Peyer's patch (tissue), 4 donors: ENCODE measurements around the gene PALMD. TPM values are rescaled to one million over a fixed set of nuclear protein-coding genes. Genes with fewer than 3 reads are reported as not detected.

ENCODE experiments used
- DNase-seq, 3 donors: peaks; one replicate each; pipeline ENCODE4 v3.0.0-alpha.2; 2017 to 2019
- H3K27ac ChIP-seq, 4 donors: fragments of 200-600 bp; sonication (generic); one replicate each; pipeline ENCODE4 v1.5.1; 2016 to 2019
- H3K27me3 ChIP-seq, 2 donors: fragments of 200-600 bp; sonication (generic); one replicate each; pipeline ENCODE4 v1.5.1; 2019
- H3K36me3 ChIP-seq, 3 donors: fragments of 200-600 bp; sonication (generic); one replicate each; pipeline ENCODE4 v1.5.1; 2016 to 2019
- H3K4me1 ChIP-seq, 4 donors: fragments of 200-600 bp; sonication (generic); one replicate each; pipeline ENCODE4 v1.5.1; 2016 to 2019
- H3K4me3 ChIP-seq, 4 donors: fragments of 200-600 bp; sonication (generic); 1 replicate in 3 of 4; 2 replicates in 1 of 4; pipeline ENCODE4 v1.5.1; 2016 to 2019; ENCODE audit warnings: mild to moderate bottlenecking in 1 of 4
- H3K9me3 ChIP-seq, 4 donors: fragments of 200-600 bp; sonication (generic); one replicate each; pipeline ENCODE4 v1.5.1; 2016 to 2019; ENCODE audit warnings: mild to moderate bottlenecking in 1 of 4
- POLR2A ChIP-seq, 2 donors: fragments of 450-650 bp; IDR thresholded peaks; one replicate each; pipeline ENCODE4 v1.5.1; 2017; ENCODE audit warnings: antibody characterized with exemption in 2 of 2, mild to moderate bottlenecking in 2 of 2, moderate library complexity in 2 of 2
- total RNA-seq, 4 donors: library from RNA; depleted of rRNA; stranded (reverse); fragments of >200 nt; gene quantifications; one replicate each; pipeline ENCODE4 v1.1.0, GENCODE V29; 2016
- TF ChIP-seq, protein P1 (sequence below), 6 experiments: fragments of 450-650 bp in 4 of 6; fragments of 200-600 bp in 2 of 6; sonication (generic) in 1 of 6; IDR thresholded peaks; one replicate each; pipeline ENCODE4 v1.5.1; 2017 to 2019; ENCODE audit warnings: antibody characterized with exemption in 6 of 6, mild to moderate bottlenecking in 3 of 6, moderate library complexity in 1 of 6

Gene PALMD
- total RNA-seq, 4 donors from 2014 or later = 4.0 to 13.2 (median 5.9) TPM

DNA sequence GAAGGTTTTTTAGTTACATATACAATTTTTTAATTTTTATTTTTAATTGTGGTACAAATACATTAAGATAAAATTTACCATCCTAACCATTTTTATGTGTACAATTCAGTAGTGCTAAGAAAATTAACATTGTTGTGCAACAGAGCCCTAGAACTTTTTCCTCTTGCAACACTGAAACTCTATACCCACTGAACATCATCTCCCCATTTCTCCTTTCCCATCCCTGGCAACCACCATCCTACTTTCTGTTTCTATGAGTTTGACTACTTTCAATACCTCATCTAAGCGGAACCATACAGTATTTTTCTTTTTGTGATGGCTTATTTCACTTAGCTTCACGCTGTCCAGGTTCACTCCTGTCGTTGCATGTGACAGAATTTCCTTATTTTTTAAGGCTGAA lies 54.1 kb downstream of the PALMD start:
- Histone ChIP-seq H3K4me3 (no peak overlapping the region), H3K9me3 (no peaks in the 10 kb centered on the region), H3K4me1 (no peaks in the 10 kb centered on the region), H3K27ac (no peak overlapping the region), H3K36me3 (no peaks in the 10 kb centered on the region), H3K27me3 (no peaks in the 10 kb centered on the region)
- no peak for TF ChIP-seq POLR2A (IDR thresholded peaks at IDR 0.05)
- TF ChIP-seq, protein P1, sequence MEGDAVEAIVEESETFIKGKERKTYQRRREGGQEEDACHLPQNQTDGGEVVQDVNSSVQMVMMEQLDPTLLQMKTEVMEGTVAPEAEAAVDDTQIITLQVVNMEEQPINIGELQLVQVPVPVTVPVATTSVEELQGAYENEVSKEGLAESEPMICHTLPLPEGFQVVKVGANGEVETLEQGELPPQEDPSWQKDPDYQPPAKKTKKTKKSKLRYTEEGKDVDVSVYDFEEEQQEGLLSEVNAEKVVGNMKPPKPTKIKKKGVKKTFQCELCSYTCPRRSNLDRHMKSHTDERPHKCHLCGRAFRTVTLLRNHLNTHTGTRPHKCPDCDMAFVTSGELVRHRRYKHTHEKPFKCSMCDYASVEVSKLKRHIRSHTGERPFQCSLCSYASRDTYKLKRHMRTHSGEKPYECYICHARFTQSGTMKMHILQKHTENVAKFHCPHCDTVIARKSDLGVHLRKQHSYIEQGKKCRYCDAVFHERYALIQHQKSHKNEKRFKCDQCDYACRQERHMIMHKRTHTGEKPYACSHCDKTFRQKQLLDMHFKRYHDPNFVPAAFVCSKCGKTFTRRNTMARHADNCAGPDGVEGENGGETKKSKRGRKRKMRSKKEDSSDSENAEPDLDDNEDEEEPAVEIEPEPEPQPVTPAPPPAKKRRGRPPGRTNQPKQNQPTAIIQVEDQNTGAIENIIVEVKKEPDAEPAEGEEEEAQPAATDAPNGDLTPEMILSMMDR (IDR thresholded peaks at IDR 0.05) = no peak
- no peak for DNase-seq

DNA sequence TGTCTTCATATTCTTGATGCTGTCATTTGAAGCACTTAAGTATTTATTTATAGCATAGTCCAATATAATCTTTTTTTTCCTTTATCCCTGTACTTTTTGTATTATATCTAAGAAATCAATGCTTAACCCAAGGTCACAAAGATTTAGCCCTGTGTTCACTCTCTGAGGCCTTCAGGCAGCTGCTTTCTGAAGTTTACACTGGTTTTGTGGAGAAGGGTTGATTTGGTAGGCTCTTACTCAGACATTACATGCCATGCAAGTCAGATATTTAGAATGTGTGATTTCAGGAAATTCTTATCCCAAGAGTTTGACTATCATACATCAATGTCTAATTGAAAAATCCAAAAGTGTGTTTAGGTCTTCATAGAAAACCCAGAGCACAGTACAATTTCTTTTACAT lies 56.3 kb downstream of the PALMD start:
- Histone ChIP-seq H3K4me1 (no peaks in the 10 kb centered on the region), H3K36me3 (no peaks in the 10 kb centered on the region), H3K27me3 (no peaks in the 10 kb centered on the region), H3K9me3 (no peaks in the 10 kb centered on the region), H3K4me3 (no peak overlapping the region), H3K27ac (no peak overlapping the region)
- DNase-seq = no peak
- no peak for TF ChIP-seq POLR2A (IDR thresholded peaks at IDR 0.05)
- TF ChIP-seq, protein P1 (IDR thresholded peaks at IDR 0.05) = no peak

DNA sequence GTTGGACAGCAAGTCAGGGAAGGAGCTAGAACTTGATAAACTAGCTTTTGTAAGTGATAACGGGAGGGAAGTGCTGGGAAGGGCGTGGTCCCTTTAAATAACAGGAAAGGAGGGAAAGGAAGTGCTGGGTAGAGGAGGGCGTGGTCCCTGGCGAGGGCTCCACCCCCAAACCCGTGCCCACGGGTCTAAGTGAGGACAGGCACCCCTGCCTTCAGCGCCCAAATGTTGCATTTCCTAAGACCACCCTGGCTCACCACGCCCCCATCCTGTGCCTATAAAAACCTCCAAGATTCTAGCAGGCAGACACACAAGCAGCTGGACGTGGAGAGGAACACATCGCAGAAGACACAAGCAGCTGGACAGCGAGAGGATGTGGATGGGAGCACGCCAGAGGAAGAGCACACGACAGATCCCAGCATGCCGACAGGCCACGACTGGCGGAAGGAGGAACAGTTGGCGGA lies 58.5 kb downstream of the PALMD start:
- DNase-seq = no peak
- no peaks in the 10 kb centered on the region for H3K4me1 ChIP-seq
- TF ChIP-seq, protein P1 (IDR thresholded peaks at IDR 0.05) = no peak
- TF ChIP-seq POLR2A (IDR thresholded peaks at IDR 0.05) = no peak
- peaks cover 0 to 4% (median 0%) of the 10 kb centered on the region in 3 donors for H3K36me3 ChIP-seq
- H3K27me3 ChIP-seq = no peaks in the 10 kb centered on the region
- no peak overlapping the region for H3K27ac ChIP-seq
- no peaks in the 10 kb centered on the region for H3K9me3 ChIP-seq
- H3K4me3 ChIP-seq = no peak overlapping the region

DNA sequence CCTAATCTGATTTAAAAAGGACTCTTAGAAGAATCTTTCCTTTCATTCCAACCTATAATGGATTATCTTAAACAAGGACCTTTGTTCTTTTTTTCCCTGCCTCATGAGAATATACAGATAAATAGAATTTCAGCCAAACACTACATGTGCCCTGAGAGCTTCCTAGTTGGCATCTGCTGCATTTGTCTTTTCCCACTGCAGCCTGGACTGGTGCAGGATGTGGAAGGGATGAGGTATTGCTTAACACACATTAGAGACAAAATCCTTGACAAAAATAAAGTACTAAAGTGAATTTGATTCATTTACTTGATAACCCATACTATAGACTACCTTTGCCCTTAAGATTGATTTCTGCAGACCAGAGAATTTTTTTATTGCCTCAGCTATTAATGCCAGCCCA lies 59.5 kb downstream of the PALMD start:
- H3K27ac ChIP-seq = no peak overlapping the region
- DNase-seq = no peak
- H3K27me3 ChIP-seq = no peaks in the 10 kb centered on the region
- no peak for TF ChIP-seq POLR2A (IDR thresholded peaks at IDR 0.05)
- TF ChIP-seq, protein P1 (IDR thresholded peaks at IDR 0.05) = no peak
- no peaks in the 10 kb centered on the region for H3K4me1 ChIP-seq
- no peaks in the 10 kb centered on the region for H3K9me3 ChIP-seq
- no peak overlapping the region for H3K4me3 ChIP-seq
- H3K36me3 ChIP-seq = peaks cover 0 to 4% (median 0%) of the 10 kb centered on the region in 3 donors

DNA sequence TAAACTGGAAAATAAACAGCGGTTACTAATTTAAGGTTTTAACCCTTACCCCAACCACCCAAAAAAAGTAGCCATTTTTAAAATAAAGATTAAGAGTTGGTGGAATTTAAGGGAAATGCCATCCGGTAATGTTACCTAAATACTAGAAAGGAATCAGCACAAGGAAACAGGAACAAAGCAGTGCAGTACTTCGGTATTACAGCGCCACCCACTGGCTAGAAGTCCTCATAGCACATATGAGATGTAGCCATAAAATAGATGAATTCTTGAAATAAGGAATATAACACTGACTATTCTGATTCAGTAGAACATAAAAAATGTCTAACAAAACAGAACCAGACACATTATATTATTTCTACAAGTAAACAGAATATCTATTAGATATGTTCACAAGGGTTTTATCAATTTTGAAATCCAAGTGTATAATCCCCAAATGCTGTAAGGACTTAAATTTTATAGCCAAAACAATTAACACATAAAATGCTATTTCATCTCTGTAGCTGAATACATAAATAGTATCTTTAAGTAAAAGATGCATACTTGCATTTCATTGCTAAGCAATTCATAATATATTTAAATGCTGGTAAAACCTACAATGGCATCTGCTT lies 61.7 kb downstream of the PALMD start:
- peaks cover 0 to 9% (median 0%) of the 10 kb centered on the region in 3 donors for H3K36me3 ChIP-seq
- no peaks in the 10 kb centered on the region for H3K9me3 ChIP-seq
- TF ChIP-seq, protein P1 (IDR thresholded peaks at IDR 0.05) = peak; percentile 22 to 89 (median 80)
- no peak for TF ChIP-seq POLR2A (IDR thresholded peaks at IDR 0.05)
- no peak overlapping the region for H3K4me3 ChIP-seq
- peak in 2 of 3 donors; percentile 54 to 89 for DNase-seq
- H3K27me3 ChIP-seq = no peaks in the 10 kb centered on the region
- no peaks in the 10 kb centered on the region for H3K4me1 ChIP-seq
- H3K27ac ChIP-seq = no peak overlapping the region
